Activated CD4-positive, alpha-beta T cell treated with anti-CD3 and anti-CD28 coated beads, Interleukin-2, amount 10 ng/mL, durations not matched to agents 7 days and 5 days (primary cell): ENCODE measurements around the gene MAD1L1. TPM values are rescaled to one million over a fixed set of nuclear protein-coding genes. Genes with fewer than 3 reads are reported as not detected.
"Not testable (repeated sequence)": the region's sequence is repeated elsewhere in the genome, so short reads cannot be mapped to it uniquely, and the experiment has no call there.

ENCODE experiments used
- CTCF ChIA-PET: fragments of 350-600 bp; sonication (Branson Sonifier 250); formaldehyde crosslinking; loops from one replicate; lab custom pipeline; 2021; ENCODE audit warnings: antibody characterized with exemption; lab: Charles Lee
- POLR2A ChIA-PET: fragments of 350-600 bp; sonication (Branson Sonifier 250); formaldehyde crosslinking; loops from one replicate; lab custom pipeline; 2021; ENCODE audit warnings: antibody characterized with exemption; lab: Charles Lee
- DNase-seq: peaks from one replicate; pipeline ENCODE4 v3.0.0-alpha.2; 2020
- H3K27ac Mint-ChIP-seq: one replicate; pipeline ENCODE4 v1.8.0; 2021; ENCODE audit warnings: mild to moderate bottlenecking, moderate library complexity, mixed read lengths
- H3K27me3 Mint-ChIP-seq: one replicate; pipeline ENCODE4 v1.8.0; 2021; ENCODE audit warnings: mixed read lengths
- H3K36me3 Mint-ChIP-seq: one replicate; pipeline ENCODE4 v1.8.0; 2021; ENCODE audit warnings: low read depth, mixed read lengths
- H3K4me1 Mint-ChIP-seq: one replicate; pipeline ENCODE4 v1.8.0; 2021; ENCODE audit warnings: mixed read lengths
- H3K4me3 Mint-ChIP-seq: one replicate; pipeline ENCODE4 v1.8.0; 2021; ENCODE audit warnings: mild to moderate bottlenecking, moderate library complexity, mixed read lengths
- H3K9me3 Mint-ChIP-seq: one replicate; pipeline ENCODE4 v1.8.0; 2021; ENCODE audit warnings: mixed read lengths
- total RNA-seq, 2 experiments: library from RNA; stranded (reverse); gene quantifications; one replicate each; pipeline ENCODE4 v1.2.3, GENCODE V29; 2021

Gene MAD1L1
- total RNA-seq, 2 experiments from 2014 or later = 125 to 127 TPM

- no peak for DNase-seq
- Mint-ChIP-seq H3K4me3 (no peak overlapping the region), H3K27ac (peak overlapping the region; percentile 93), H3K4me1 (peaks cover 52% of the 10 kb centered on the region), H3K36me3 (peaks cover 3% of the 10 kb centered on the region), H3K27me3 (no peaks in the 10 kb centered on the region), H3K9me3 (no peaks in the 10 kb centered on the region)
- POLR2A ChIA-PET = no interaction called here
- CTCF ChIA-PET = interaction anchor here (1.1 kb wide), 1 partner anchor 35 kb away, joined by 3 read pairs; no protein-coding TSS in a partner anchor
These were observed 196.0 kb downstream of the MAD1L1 start for GRCh38 chr7:2036786-2037185.

- H3K9me3 Mint-ChIP-seq, H3K27ac Mint-ChIP-seq, H3K36me3 Mint-ChIP-seq, H3K4me3 Mint-ChIP-seq, POLR2A ChIA-PET, DNase-seq, H3K27me3 Mint-ChIP-seq: not testable (repeated sequence)
- H3K4me1 Mint-ChIP-seq = peaks cover 52% of the 10 kb centered on the region
- CTCF ChIA-PET = interaction anchor here (1.1 kb wide), 1 partner anchor 36 kb away, joined by 3 read pairs; no protein-coding TSS in a partner anchor
These were observed 196.5 kb downstream of the MAD1L1 start for GRCh38 chr7:2036201-2036600.

GRCh38 chr7:2034291-2035201 is 198.2 kb downstream of the MAD1L1 start:
- H3K27ac Mint-ChIP-seq = no peak overlapping the region
- H3K36me3 Mint-ChIP-seq = peaks cover 8% of the 10 kb centered on the region
- CTCF ChIA-PET = no interaction called here
- no peak overlapping the region for H3K4me3 Mint-ChIP-seq
- POLR2A ChIA-PET = interaction anchor here (0.6 kb wide), 1 partner anchor 429 kb away, joined by 3 read pairs; no protein-coding TSS in a partner anchor
- peaks cover 45% of the 10 kb centered on the region for H3K4me1 Mint-ChIP-seq
- H3K9me3 Mint-ChIP-seq = peaks cover 5% of the 10 kb centered on the region
- no peaks in the 10 kb centered on the region for H3K27me3 Mint-ChIP-seq
- no peak for DNase-seq

- ChIA-PET CTCF (no interaction called here), POLR2A (interaction anchor here (0.6 kb wide), 1 partner anchor 430 kb away, joined by 3 read pairs; no protein-coding TSS in a partner anchor)
- peaks cover 16% of the 10 kb centered on the region for H3K36me3 Mint-ChIP-seq
- H3K9me3 Mint-ChIP-seq = peaks cover 13% of the 10 kb centered on the region
- H3K27ac Mint-ChIP-seq = peak overlapping the region; percentile 33
- H3K4me1 Mint-ChIP-seq = peaks cover 36% of the 10 kb centered on the region
- no peaks in the 10 kb centered on the region for H3K27me3 Mint-ChIP-seq
- no peak overlapping the region for H3K4me3 Mint-ChIP-seq
- DNase-seq = no peak
These were observed 199.1 kb downstream of the MAD1L1 start for GRCh38 chr7:2033586-2034135.

- Mint-ChIP-seq H3K36me3 (peaks cover 21% of the 10 kb centered on the region), H3K4me3 (no peak overlapping the region), H3K27me3 (no peaks in the 10 kb centered on the region), H3K27ac (peak overlapping the region; percentile 33), H3K4me1 (peaks cover 30% of the 10 kb centered on the region), H3K9me3 (peaks cover 17% of the 10 kb centered on the region)
- POLR2A ChIA-PET = no interaction called here
- CTCF ChIA-PET = no interaction called here
- no peak for DNase-seq
These were observed 199.8 kb downstream of the MAD1L1 start for GRCh38 chr7:2032876-2033407.

- peaks cover 22% of the 10 kb centered on the region for H3K9me3 Mint-ChIP-seq
- no peak overlapping the region for H3K27ac Mint-ChIP-seq
- H3K4me3 Mint-ChIP-seq = no peak overlapping the region
- peaks cover 23% of the 10 kb centered on the region for H3K36me3 Mint-ChIP-seq
- DNase-seq = no peak
- POLR2A ChIA-PET = no interaction called here
- H3K27me3 Mint-ChIP-seq = no peaks in the 10 kb centered on the region
- CTCF ChIA-PET = no interaction called here
- H3K4me1 Mint-ChIP-seq = peaks cover 23% of the 10 kb centered on the region
These were observed 200.5 kb downstream of the MAD1L1 start for GRCh38 chr7:2032030-2032875.

- Mint-ChIP-seq H3K27ac (no peak overlapping the region), H3K4me3 (no peak overlapping the region), H3K27me3 (no peaks in the 10 kb centered on the region), H3K36me3 (peaks cover 23% of the 10 kb centered on the region), H3K9me3 (peaks cover 27% of the 10 kb centered on the region), H3K4me1 (peaks cover 17% of the 10 kb centered on the region)
- DNase-seq = no peak
- ChIA-PET POLR2A (no interaction called here), CTCF (no interaction called here)
These were observed 201.3 kb downstream of the MAD1L1 start for GRCh38 chr7:2031451-2031845.

- Mint-ChIP-seq H3K4me3 (no peak overlapping the region), H3K9me3 (peaks cover 32% of the 10 kb centered on the region), H3K27me3 (no peaks in the 10 kb centered on the region), H3K36me3 (peaks cover 26% of the 10 kb centered on the region), H3K4me1 (peaks cover 17% of the 10 kb centered on the region), H3K27ac (peak overlapping the region; percentile 75)
- CTCF ChIA-PET = interaction anchor here (1.9 kb wide), 1 partner anchor 12 kb away, joined by 4 read pairs; no protein-coding TSS in a partner anchor
- POLR2A ChIA-PET = no interaction called here
- peak; percentile 39 for DNase-seq
These were observed 202.0 kb downstream of the MAD1L1 start for GRCh38 chr7:2030475-2031450.

GRCh38 chr7:2029936-2030335 is 202.8 kb downstream of the MAD1L1 start:
- H3K36me3 Mint-ChIP-seq = peaks cover 31% of the 10 kb centered on the region
- H3K4me3 Mint-ChIP-seq = no peak overlapping the region
- ChIA-PET CTCF (interaction anchor here (1.9 kb wide), 1 partner anchor 11 kb away, joined by 4 read pairs; no protein-coding TSS in a partner anchor), POLR2A (no interaction called here)
- peaks cover 17% of the 10 kb centered on the region for H3K4me1 Mint-ChIP-seq
- DNase-seq = no peak
- no peaks in the 10 kb centered on the region for H3K27me3 Mint-ChIP-seq
- H3K9me3 Mint-ChIP-seq = peaks cover 38% of the 10 kb centered on the region
- H3K27ac Mint-ChIP-seq = peak overlapping the region; percentile 10

- peaks cover 17% of the 10 kb centered on the region for H3K4me1 Mint-ChIP-seq
- ChIA-PET POLR2A (no interaction called here), CTCF (interaction anchor here (0.6 to 1.9 kb wide), 2 partner anchors 11 to 319 kb away, joined by 4 read pairs; no protein-coding TSS in a partner anchor)
- DNase-seq = no peak
- peak overlapping the region; percentile 10 for H3K27ac Mint-ChIP-seq
- peaks cover 35% of the 10 kb centered on the region for H3K36me3 Mint-ChIP-seq
- no peaks in the 10 kb centered on the region for H3K27me3 Mint-ChIP-seq
- H3K9me3 Mint-ChIP-seq = peaks cover 44% of the 10 kb centered on the region
- H3K4me3 Mint-ChIP-seq = no peak overlapping the region
These were observed 203.4 kb downstream of the MAD1L1 start for GRCh38 chr7:2029211-2029905.

- CTCF ChIA-PET = interaction anchor here (0.6 kb wide), 1 partner anchor 320 kb away, joined by 4 read pairs; no protein-coding TSS in a partner anchor
- no peak for DNase-seq
- Mint-ChIP-seq H3K9me3 (peaks cover 49% of the 10 kb centered on the region), H3K4me3 (no peak overlapping the region), H3K36me3 (peaks cover 39% of the 10 kb centered on the region), H3K27ac (no peak overlapping the region), H3K4me1 (peaks cover 17% of the 10 kb centered on the region), H3K27me3 (no peaks in the 10 kb centered on the region)
- POLR2A ChIA-PET = interaction anchor here (0.7 kb wide), 1 partner anchor 103 kb away, joined by 3 read pairs; no protein-coding TSS in a partner anchor
These were observed 204.0 kb downstream of the MAD1L1 start for GRCh38 chr7:2028733-2029132.
